Upper lobe of right lung (tissue), 1 donor: ENCODE measurements around the gene ADO. TPM values are rescaled to one million over a fixed set of nuclear protein-coding genes. Genes with fewer than 3 reads are reported as not detected.
A peak's percentile ranks its signal among the peaks of the same experiment; 100 is the strongest.

Source experiments
- ATAC-seq: fragments of 200-7000 bp; cut with Tn5 transposase; one replicate; pipeline ENCODE4 v1.9.1; 2020; ENCODE audit warnings: mild to moderate bottlenecking, moderate library complexity
- DNase-seq: peaks from one replicate; pipeline ENCODE4 v3.0.0-alpha.2; 2020
- H3K27ac ChIP-seq: fragments of 200-600 bp; one replicate; pipeline ENCODE4 v1.8.0; 2022
- H3K27me3 ChIP-seq: fragments of 200-600 bp; one replicate; pipeline ENCODE4 v1.8.0; 2022; ENCODE audit warnings: mild to moderate bottlenecking
- H3K36me3 ChIP-seq: fragments of 200-600 bp; one replicate; pipeline ENCODE4 v1.8.0; 2022
- H3K4me1 ChIP-seq: fragments of 200-600 bp; one replicate; pipeline ENCODE4 v1.8.0; 2022
- H3K4me3 ChIP-seq: fragments of 200-600 bp; one replicate; pipeline ENCODE4 v1.8.0; 2022; ENCODE audit warnings: mild to moderate bottlenecking
- H3K9me3 ChIP-seq: fragments of 200-600 bp; one replicate; pipeline ENCODE4 v1.8.0; 2022
- intact Hi-C: fragments of 100-400 bp; cut with DNase I; formaldehyde crosslinking; loops from one replicate; pipeline ENCODE4 v1.11.0; 2022
- total RNA-seq: library from RNA; stranded (reverse); fragmentation: NEBNext Ultra II Directional; extraction: Animal tissue kit (Norgen Biotek cat#: 25700); gene quantifications from one replicate; pipeline ENCODE4 v1.2.1, GENCODE V29; 2021
- TF ChIP-seq, protein P1 (sequence below): fragments of 200-600 bp; IDR thresholded peaks from one replicate; pipeline ENCODE4 v1.8.0; 2022; ENCODE audit warnings: antibody characterized with exemption
- donor health status: DM: no; HTN: yes; CAD: no; lungs with severe emphysema.

ADO gene
- total RNA-seq, 1 donor from 2014 or later: 16.5 TPM

DNA sequence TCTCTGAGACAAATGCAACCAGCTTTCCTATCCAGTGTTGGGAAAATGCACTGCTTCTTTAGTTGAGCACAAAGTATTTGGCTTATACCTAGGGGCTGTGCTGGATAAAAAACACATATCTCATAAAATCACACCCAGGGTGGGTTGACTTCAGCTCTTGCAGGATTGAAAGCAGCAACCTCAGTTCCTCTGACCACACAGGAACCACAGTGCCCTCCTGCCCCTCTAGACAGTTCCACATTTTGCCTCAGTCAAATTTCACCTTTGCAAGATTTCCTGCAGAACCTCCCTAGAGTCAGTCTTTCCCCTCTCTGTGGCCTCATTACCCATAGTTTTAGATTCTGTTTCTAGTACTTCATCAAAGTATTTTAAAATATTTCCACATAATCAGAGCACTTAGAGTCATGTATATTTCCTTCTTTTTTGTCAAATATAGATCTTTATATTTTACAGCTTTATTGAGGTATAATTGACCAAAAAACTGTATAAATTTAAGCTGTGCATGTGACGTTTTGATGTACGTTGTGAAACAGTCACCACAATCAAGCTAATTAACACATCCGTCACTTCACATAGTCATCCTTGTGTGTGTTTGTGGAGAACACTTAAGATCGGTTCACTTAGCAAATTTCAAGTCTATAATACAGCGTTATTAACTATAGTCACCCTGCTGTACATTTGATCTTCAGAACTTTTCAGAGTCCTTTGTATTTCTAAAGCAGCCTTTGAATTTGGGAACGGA is 48.6 kb downstream of the ADO start:
- Histone ChIP-seq H3K27me3 (no peaks in the 10 kb centered on the region), H3K27ac (no peak overlapping the region), H3K36me3 (no peaks in the 10 kb centered on the region), H3K4me3 (no peak overlapping the region), H3K4me1 (peaks cover 13% of the 10 kb centered on the region), H3K9me3 (no peaks in the 10 kb centered on the region)
- DNase-seq (no peak), ATAC-seq (peak; percentile 34)
- TF ChIP-seq, protein P1, sequence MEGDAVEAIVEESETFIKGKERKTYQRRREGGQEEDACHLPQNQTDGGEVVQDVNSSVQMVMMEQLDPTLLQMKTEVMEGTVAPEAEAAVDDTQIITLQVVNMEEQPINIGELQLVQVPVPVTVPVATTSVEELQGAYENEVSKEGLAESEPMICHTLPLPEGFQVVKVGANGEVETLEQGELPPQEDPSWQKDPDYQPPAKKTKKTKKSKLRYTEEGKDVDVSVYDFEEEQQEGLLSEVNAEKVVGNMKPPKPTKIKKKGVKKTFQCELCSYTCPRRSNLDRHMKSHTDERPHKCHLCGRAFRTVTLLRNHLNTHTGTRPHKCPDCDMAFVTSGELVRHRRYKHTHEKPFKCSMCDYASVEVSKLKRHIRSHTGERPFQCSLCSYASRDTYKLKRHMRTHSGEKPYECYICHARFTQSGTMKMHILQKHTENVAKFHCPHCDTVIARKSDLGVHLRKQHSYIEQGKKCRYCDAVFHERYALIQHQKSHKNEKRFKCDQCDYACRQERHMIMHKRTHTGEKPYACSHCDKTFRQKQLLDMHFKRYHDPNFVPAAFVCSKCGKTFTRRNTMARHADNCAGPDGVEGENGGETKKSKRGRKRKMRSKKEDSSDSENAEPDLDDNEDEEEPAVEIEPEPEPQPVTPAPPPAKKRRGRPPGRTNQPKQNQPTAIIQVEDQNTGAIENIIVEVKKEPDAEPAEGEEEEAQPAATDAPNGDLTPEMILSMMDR: no peak
- intact Hi-C loops: no loop called here

DNA sequence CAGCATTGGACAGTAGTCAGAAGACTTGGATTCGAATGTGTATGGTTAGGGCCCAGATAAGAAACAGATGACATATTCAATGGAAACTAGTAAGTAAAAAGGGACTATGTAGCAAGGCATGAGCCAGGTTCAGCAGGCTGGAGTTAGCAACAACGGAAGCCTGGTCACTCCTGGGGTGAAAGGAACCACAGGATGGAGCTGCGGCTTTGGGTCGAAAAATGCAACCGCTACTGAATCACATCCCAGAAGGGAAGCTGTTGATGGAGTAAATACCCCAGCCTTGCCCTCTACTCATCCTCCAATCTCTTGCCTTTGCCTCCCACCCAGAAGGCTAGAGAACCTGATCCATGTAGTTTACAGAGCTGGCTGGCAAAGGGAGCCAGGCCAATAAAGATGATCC is 49.2 kb downstream of the ADO start:
- no peaks in the 10 kb centered on the region for H3K36me3 ChIP-seq
- H3K4me3 ChIP-seq: no peak overlapping the region
- TF ChIP-seq, protein P1: no peak
- DNase-seq: no peak
- intact Hi-C loops: no loop called here
- no peaks in the 10 kb centered on the region for H3K27me3 ChIP-seq
- H3K27ac ChIP-seq: no peak overlapping the region
- H3K9me3 ChIP-seq: no peaks in the 10 kb centered on the region
- peaks cover 13% of the 10 kb centered on the region for H3K4me1 ChIP-seq
- peak; percentile 45 for ATAC-seq

DNA sequence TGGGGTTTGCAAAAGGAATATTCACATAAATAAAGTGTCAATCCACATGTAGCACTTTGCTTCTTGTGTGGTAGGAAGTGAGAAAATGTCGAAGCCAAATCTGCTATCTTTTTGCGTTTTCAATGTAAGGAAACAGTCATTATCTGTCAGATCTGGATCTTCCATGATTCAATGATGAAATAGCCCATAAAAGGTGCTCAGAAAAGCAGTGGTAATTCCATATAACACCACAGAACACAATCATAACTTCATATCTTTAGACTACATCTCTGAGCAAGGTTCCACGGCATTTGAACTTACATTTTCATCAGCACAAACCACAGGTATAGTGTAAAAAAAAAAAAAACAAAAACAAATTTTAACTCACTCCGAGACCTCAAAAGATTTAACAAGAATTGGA is 51.5 kb downstream of the ADO start:
- intact Hi-C loops: no loop called here
- no peak for DNase-seq
- no peak overlapping the region for H3K4me3 ChIP-seq
- H3K27me3 ChIP-seq: no peaks in the 10 kb centered on the region
- H3K36me3 ChIP-seq: no peaks in the 10 kb centered on the region
- H3K4me1 ChIP-seq: peaks cover 18% of the 10 kb centered on the region
- H3K27ac ChIP-seq: no peak overlapping the region
- no peak for ATAC-seq
- TF ChIP-seq, protein P1: no peak
- H3K9me3 ChIP-seq: no peaks in the 10 kb centered on the region

Other genes with a start within 250 kb of the ADO start
- gene EGR2, start 11.6 kb downstream of the ADO start, total RNA-seq: 41.4 TPM